Tibial artery (tissue), 4 donors: Measurements from ENCODE around the gene SYNJ2.

Source experiments
- DNase-seq, 2 donors: peaks; one replicate each; pipeline ENCODE4 v3.0.0-alpha.2; 2019
- H3K27ac ChIP-seq, 2 donors: fragments of 200-600 bp; sonication (generic) in 1 of 2; 1 replicate in 1 of 2; 2 replicates in 1 of 2; pipeline ENCODE4 v1.5.1; 2018 to 2019; ENCODE audit warnings: mild to moderate bottlenecking in 1 of 2
- H3K27me3 ChIP-seq, 2 donors: fragments of 200-600 bp; sonication (generic) in 1 of 2; one replicate each; pipeline versions ENCODE4 v1.5.1 to v1.6.0; 2016 to 2019
- H3K36me3 ChIP-seq, 3 donors: fragments of 200-600 bp; sonication (generic) in 2 of 3; one replicate each; pipeline ENCODE4 v1.5.1; 2016 to 2019; ENCODE audit warnings: mild to moderate bottlenecking in 2 of 3
- H3K4me1 ChIP-seq, 4 donors: fragments of 200-600 bp; sonication (generic) in 2 of 4; 1 replicate in 3 of 4; 2 replicates in 1 of 4; pipeline ENCODE4 v1.5.1; 2016 to 2019
- H3K4me3 ChIP-seq, 2 donors: fragments of 200-600 bp; sonication (generic) in 1 of 2; 1 replicate in 1 of 2; 2 replicates in 1 of 2; pipeline ENCODE4 v1.5.1; 2018 to 2019; ENCODE audit warnings: mild to moderate bottlenecking in 2 of 2
- H3K9me3 ChIP-seq, 3 donors: fragments of 200-600 bp; sonication (generic) in 1 of 3; one replicate each; pipeline ENCODE4 v1.5.1; 2016 to 2019
- CTCF ChIP-seq, 2 experiments: fragments of 200-600 bp in 1 of 2; fragments of 450-650 bp in 1 of 2; IDR thresholded peaks; one replicate each; pipeline ENCODE4 v1.5.1; 2017 to 2019; ENCODE audit warnings: antibody characterized with exemption in 2 of 2, mild to moderate bottlenecking in 1 of 2, moderate library complexity in 1 of 2
- intact Hi-C: fragments of 100-400 bp; cut with DNase I; formaldehyde crosslinking; loops from one replicate; pipeline ENCODE4 v1.15.0; 2023; ENCODE audit warnings: low total_unique reads

Gene SYNJ2

GRCh38 chr6:158058171-158058651, 76.5 kb downstream of the SYNJ2 start:
- intact Hi-C loops, result no loop called here
- Histone ChIP-seq H3K27ac (peak overlapping the region; percentile 86 to 96), H3K36me3 (peaks cover 0 to 29% (median 4%) of the 10 kb centered on the region in 3 donors), H3K4me1 (peaks cover 6 to 48% (median 27%) of the 10 kb centered on the region in 4 donors), H3K27me3 (no peaks in the 10 kb centered on the region), H3K9me3 (no peaks in the 10 kb centered on the region), H3K4me3 (no peak overlapping the region)
- no peak for DNase-seq
- TF ChIP-seq CTCF (IDR thresholded peaks at IDR 0.05), result no peak

GRCh38 chr6:158059108-158059507, 77.4 kb downstream of the SYNJ2 start:
- peak overlapping the region; percentile 86 to 96 for H3K27ac ChIP-seq
- DNase-seq, result peak in 1 of 2 donors; percentile 18

GRCh38 chr6:158060455-158061360, 79.0 kb downstream of the SYNJ2 start:
- intact Hi-C loops, result loop anchor here (5.0 kb wide), 1 partner anchor 78 kb away; the partner anchor contains the start of gene SYNJ2
- DNase-seq, result peak; percentile 88 to 97
- Histone ChIP-seq H3K27ac (peak overlapping the region; percentile 86 to 96), H3K4me1 (peaks cover 6 to 48% (median 27%) of the 10 kb centered on the region in 4 donors), H3K4me3 (peak overlapping the region in 1 of 2 donors; percentile 12), H3K9me3 (no peaks in the 10 kb centered on the region), H3K27me3 (no peaks in the 10 kb centered on the region), H3K36me3 (peaks cover 6 to 36% (median 21%) of the 10 kb centered on the region in 3 donors)
- TF ChIP-seq CTCF (IDR thresholded peaks at IDR 0.05), result no peak

More at GRCh38 chr6:158059108-158059507, 77.4 kb downstream of the SYNJ2 start:
- H3K4me1 ChIP-seq, result peaks cover 6 to 48% (median 27%) of the 10 kb centered on the region in 4 donors
- no peak overlapping the region for H3K4me3 ChIP-seq
- peaks cover 0 to 28% (median 9%) of the 10 kb centered on the region in 3 donors for H3K36me3 ChIP-seq
- H3K9me3 ChIP-seq, result no peaks in the 10 kb centered on the region
- intact Hi-C loops, result no loop called here
- H3K27me3 ChIP-seq, result no peaks in the 10 kb centered on the region
- TF ChIP-seq CTCF (IDR thresholded peaks at IDR 0.05), result no peak

- peaks cover 6 to 40% (median 24%) of the 10 kb centered on the region in 3 donors for H3K36me3 ChIP-seq
- no peaks in the 10 kb centered on the region for H3K9me3 ChIP-seq
- peaks cover 6 to 48% (median 27%) of the 10 kb centered on the region in 4 donors for H3K4me1 ChIP-seq
- TF ChIP-seq CTCF (IDR thresholded peaks at IDR 0.05), result no peak
- H3K27me3 ChIP-seq, result no peaks in the 10 kb centered on the region
- H3K4me3 ChIP-seq, result no peak overlapping the region
- peak overlapping the region; percentile 86 to 96 for H3K27ac ChIP-seq
- no peak for DNase-seq
- intact Hi-C loops, result loop anchor here (5.0 kb wide), 1 partner anchor 79 kb away; the partner anchor contains the start of gene SYNJ2
Observed at GRCh38 chr6:158061361-158061708, 79.7 kb downstream of the SYNJ2 start.

GRCh38 chr6:158061709-158062461, 80.2 kb downstream of the SYNJ2 start:
- H3K4me3 ChIP-seq, result no peak overlapping the region
- TF ChIP-seq CTCF (IDR thresholded peaks at IDR 0.05), result no peak
- no peaks in the 10 kb centered on the region for H3K9me3 ChIP-seq
- H3K36me3 ChIP-seq, result peaks cover 6 to 40% (median 29%) of the 10 kb centered on the region in 3 donors
- no peak for DNase-seq
- peaks cover 6 to 48% (median 27%) of the 10 kb centered on the region in 4 donors for H3K4me1 ChIP-seq
- peak overlapping the region; percentile 86 to 96 for H3K27ac ChIP-seq
- H3K27me3 ChIP-seq, result no peaks in the 10 kb centered on the region
- intact Hi-C loops, result loop anchor here (5.0 kb wide), 1 partner anchor 80 kb away; the partner anchor contains the start of gene SYNJ2
